HTR-8/SVneo (cell line): Measurements from ENCODE around the gene RBMS3.
"Not testable (repeated sequence)": the region's sequence is repeated elsewhere in the genome, so short reads cannot be mapped to it uniquely, and the experiment has no call there.

Experiments used
- DNase-seq: peaks from one replicate; pipeline ENCODE4 v3.0.0; 2011; ENCODE audit warnings: low spot score, mixed read lengths; ENCODE audit not compliant: insufficient read length
- FAIRE-seq: peaks from 2 replicates; lab custom pipeline; 2011; peaks lifted over from hg19 to GRCh38; lab: Jason Lieb, UNC

RBMS3 gene

GRCh38 chr3:29637068-29637467 is 356.2 kb downstream of the RBMS3 start:
- DNase-seq, result no peak
- FAIRE-seq, result no peak

- DNase-seq (no peak), FAIRE-seq (no peak)
These were observed 358.9 kb downstream of the RBMS3 start for GRCh38 chr3:29639578-29640290.

- DNase-seq (no peak), FAIRE-seq (no peak)
These were observed 361.6 kb downstream of the RBMS3 start for GRCh38 chr3:29642393-29643033.

- no peak for DNase-seq
- FAIRE-seq, result no peak
These were observed 362.2 kb downstream of the RBMS3 start for GRCh38 chr3:29643034-29643425.

GRCh38 chr3:29644261-29644660 is 363.4 kb downstream of the RBMS3 start:
- no peak for DNase-seq
- FAIRE-seq, result no peak

- FAIRE-seq (no peak), DNase-seq (no peak)
These were observed 364.2 kb downstream of the RBMS3 start for GRCh38 chr3:29644956-29645636.

- DNase-seq (no peak), FAIRE-seq (no peak)
These were observed 365.2 kb downstream of the RBMS3 start for GRCh38 chr3:29646043-29646442.

- FAIRE-seq (peak; percentile 38), DNase-seq (peak; percentile 35)
These were observed 369.1 kb downstream of the RBMS3 start for GRCh38 chr3:29649815-29650547.

- no peak for DNase-seq
These were observed 372.8 kb downstream of the RBMS3 start for GRCh38 chr3:29653680-29654079.

GRCh38 chr3:29655015-29655747 is 374.3 kb downstream of the RBMS3 start:
- FAIRE-seq, result no peak

More at GRCh38 chr3:29653680-29654079, 372.8 kb downstream of the RBMS3 start:
- peak; percentile 83 for FAIRE-seq

GRCh38 chr3:29665688-29666087 is 384.8 kb downstream of the RBMS3 start:
- no peak for DNase-seq
- FAIRE-seq, result no peak

More at GRCh38 chr3:29655015-29655747, 374.3 kb downstream of the RBMS3 start:
- DNase-seq, result no peak

GRCh38 chr3:29668233-29668632 is 387.4 kb downstream of the RBMS3 start:
- FAIRE-seq, result no peak
- no peak for DNase-seq

GRCh38 chr3:29668728-29669127 is 387.9 kb downstream of the RBMS3 start:
- no peak for DNase-seq
- no peak for FAIRE-seq

- not testable (repeated sequence) for DNase-seq, FAIRE-seq
These were observed 389.6 kb downstream of the RBMS3 start for GRCh38 chr3:29670476-29670875.

GRCh38 chr3:29677421-29677820 is 396.6 kb downstream of the RBMS3 start:
- no peak for FAIRE-seq
- DNase-seq, result no peak

- FAIRE-seq (no peak), DNase-seq (no peak)
These were observed 399.1 kb downstream of the RBMS3 start for GRCh38 chr3:29679944-29680343.

GRCh38 chr3:29683018-29683993 is 402.4 kb downstream of the RBMS3 start:
- DNase-seq (no peak), FAIRE-seq (no peak)

- FAIRE-seq, result no peak
- no peak for DNase-seq
These were observed 406.2 kb downstream of the RBMS3 start for GRCh38 chr3:29686889-29687592.
